Aorta (tissue), 5 donors: ENCODE results near the gene TAF11L10. TPM values are rescaled to one million over a fixed set of nuclear protein-coding genes. Genes with fewer than 3 reads are reported as not detected.
"Not testable (repeated sequence)": the region's sequence is repeated elsewhere in the genome, so short reads cannot be mapped to it uniquely, and the experiment has no call there.

Experiments used
- ATAC-seq: fragments of 200-7000 bp; cut with Tn5 transposase; one replicate; pipeline ENCODE4 v1.9.1; 2022; ENCODE audit warnings: moderate library complexity; ENCODE audit not compliant: low FRiP score
- DNase-seq, 2 donors: peaks; one replicate each; pipeline ENCODE4 v3.0.0-alpha.2; 2020
- H3K27ac ChIP-seq, 2 donors: one replicate each; pipeline ENCODE4 v1.5.1; 2013; ENCODE audit warnings: low read length in 2 of 2, mild to moderate bottlenecking in 2 of 2, moderate library complexity in 2 of 2, control low read depth in 1 of 2, inconsistent platforms in 1 of 2, low read depth in 1 of 2
- H3K27me3 ChIP-seq, 2 donors: one replicate each; pipeline ENCODE4 v1.6.1; 2013; ENCODE audit warnings: control low read depth in 1 of 2, low read length in 1 of 2, mild to moderate bottlenecking in 1 of 2, moderate library complexity in 1 of 2; ENCODE audit not compliant: insufficient read depth in 2 of 2, control insufficient read depth in 1 of 2
- H3K36me3 ChIP-seq, 2 donors: one replicate each; pipeline ENCODE4 v1.6.1; 2013; ENCODE audit warnings: control low read depth in 1 of 2, low read length in 1 of 2, mild to moderate bottlenecking in 1 of 2; ENCODE audit not compliant: insufficient read depth in 2 of 2, control insufficient read depth in 1 of 2
- H3K4me1 ChIP-seq, 2 donors: one replicate each; pipeline ENCODE4 v1.6.1; 2013; ENCODE audit warnings: low read length in 2 of 2, control low read depth in 1 of 2, mild to moderate bottlenecking in 1 of 2, moderate library complexity in 1 of 2; ENCODE audit not compliant: insufficient read depth in 2 of 2, control insufficient read depth in 1 of 2
- H3K4me3 ChIP-seq, 2 donors: one replicate each; pipeline ENCODE4 v1.5.1; 2013; ENCODE audit warnings: low read length in 2 of 2, control low read depth in 1 of 2, mild to moderate bottlenecking in 1 of 2
- H3K9me3 ChIP-seq: one replicate; pipeline ENCODE4 v1.6.1; 2013; ENCODE audit warnings: mild to moderate bottlenecking, low read length; ENCODE audit not compliant: control insufficient read depth
- WGBS, 2 donors: extraction: QIAGEN DNeasy Blood & Tissue Kit; methylation state at CpG; one replicate each; pipeline ENCODE4 v1.1.7; 2013; 5-methylcytosine and 5-hydroxymethylcytosine counted together
- intact Hi-C, 2 donors: fragments of 100-400 bp; cut with DNase I; formaldehyde crosslinking; loops; one replicate each; pipeline versions ENCODE4 v1.14.2 to v1.15.0; 2022
- polyA plus RNA-seq, 2 donors: library from polyadenylated mRNA; stranded (reverse); fragments of 200-250 nt; gene quantifications; one replicate each; pipeline ENCODE4 v1.2.3, GENCODE V29; 2013
- total RNA-seq, 2 donors: library from RNA; stranded (reverse); fragmentation: NEBNext Ultra II Directional; extraction: Animal tissue kit (Norgen Biotek cat#: 25700); gene quantifications; one replicate each; pipeline ENCODE4 v1.2.1, GENCODE V29; 2021
- donor health status: healthy with polysubstance abuse.
- donor health status: Bipolar disorder and iron deficiency.
- donor health status: DM: no; HTN: no; CAD: no.
- donor health status: DM: no; HTN: no; CAD: no.
- donor health status: DM: yes; HTN: yes; CAD: no.

Gene TAF11L10
- total and polyA plus RNA-seq, 4 donors = not detected

DNA sequence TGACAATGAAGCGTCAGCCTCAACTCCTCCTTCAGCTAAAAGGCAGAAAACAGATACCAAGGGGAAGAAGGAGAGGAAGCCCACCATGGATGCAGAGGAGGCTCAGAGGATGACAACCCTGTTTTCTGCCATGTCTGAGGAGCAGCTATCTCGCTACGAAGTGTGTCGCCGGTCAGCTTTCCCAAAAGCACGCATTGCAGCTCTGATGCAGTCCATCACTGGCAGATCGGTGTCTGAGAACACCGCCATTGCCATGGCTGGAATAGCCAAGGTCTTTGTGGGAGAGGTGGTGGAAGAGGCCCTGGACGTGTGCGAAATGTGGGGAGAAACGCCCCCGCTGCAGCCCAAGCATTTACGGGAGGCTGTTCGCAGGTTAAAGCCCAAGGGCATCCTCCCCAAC lies 7.3 kb upstream of the TAF11L10 start:
- ATAC-seq (no peak), DNase-seq (no peak)
- H3K4me3 ChIP-seq = no peak overlapping the region
- no peak overlapping the region for H3K27ac ChIP-seq
- no peaks in the 10 kb centered on the region for H3K36me3 ChIP-seq
- 94% methylated on average over 14 of the region's 14 CpGs for WGBS, 2 donors
- peaks cover 2% of the 10 kb centered on the region for H3K9me3 ChIP-seq
- no peaks in the 10 kb centered on the region for H3K27me3 ChIP-seq
- H3K4me1 ChIP-seq = no peaks in the 10 kb centered on the region
- intact Hi-C loops = no loop called here

DNA sequence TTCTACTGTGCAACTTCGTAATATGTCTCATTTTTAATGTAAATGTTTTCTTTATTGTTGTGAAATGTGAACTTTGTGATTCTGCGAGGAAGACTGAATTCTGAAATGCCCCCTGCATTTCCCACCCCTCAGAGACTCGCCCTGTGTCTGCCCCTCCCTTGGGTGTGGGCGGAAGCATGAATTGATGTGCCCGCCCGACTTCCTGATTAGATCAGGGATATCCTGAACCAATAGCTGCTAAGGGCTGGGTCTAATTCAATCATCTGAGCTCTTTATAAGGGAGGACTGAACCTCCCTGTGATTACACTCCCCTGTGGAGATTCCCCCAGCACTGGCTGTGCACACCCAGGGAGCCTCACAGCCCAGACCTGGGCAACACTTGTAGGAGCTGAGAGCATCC lies 6.3 kb upstream of the TAF11L10 start, which contains the start of gene TAF11L11:
Gene TAF11L11, plus strand, starts transcription at position 304 of the 400 bp plus-strand sequence.
- H3K4me1 ChIP-seq, H3K27me3 ChIP-seq, intact Hi-C loops, H3K27ac ChIP-seq, DNase-seq, ATAC-seq, H3K9me3 ChIP-seq, H3K4me3 ChIP-seq, H3K36me3 ChIP-seq: not testable (repeated sequence)
- 65 to 70% methylated on average over 6 of the region's 6 CpGs for WGBS, 2 donors

DNA sequence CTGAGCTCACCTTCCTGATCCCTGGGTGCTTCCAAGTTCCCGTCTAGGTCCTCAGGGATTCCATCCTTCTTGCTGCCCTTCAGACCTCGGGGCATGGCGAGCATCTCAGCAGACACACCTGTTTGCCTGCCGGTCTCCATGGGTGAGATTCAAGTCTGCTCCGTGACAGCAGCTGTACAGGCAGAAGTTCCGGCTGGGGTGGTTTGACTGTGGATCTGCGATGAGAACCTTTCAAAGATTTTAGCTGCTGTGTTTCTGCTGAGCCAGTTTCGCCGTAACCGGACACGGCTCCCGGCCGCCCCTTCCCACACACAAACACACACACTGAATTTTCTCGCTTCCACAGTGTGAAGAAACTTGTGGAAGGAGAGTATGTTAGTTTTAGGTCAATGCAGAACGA lies 3.4 kb downstream of the TAF11L10 start, which contains the start of gene TAF11L9:
Gene TAF11L9, minus strand, starts transcription at position 140 of the 400 bp plus-strand sequence.
- ATAC-seq, H3K4me3 ChIP-seq, H3K9me3 ChIP-seq, H3K36me3 ChIP-seq, DNase-seq, H3K27me3 ChIP-seq, H3K4me1 ChIP-seq, H3K27ac ChIP-seq, intact Hi-C loops: not testable (repeated sequence)
- WGBS, 2 donors = 98% methylated on average over 7 to 10 of the region's 15 CpGs

DNA sequence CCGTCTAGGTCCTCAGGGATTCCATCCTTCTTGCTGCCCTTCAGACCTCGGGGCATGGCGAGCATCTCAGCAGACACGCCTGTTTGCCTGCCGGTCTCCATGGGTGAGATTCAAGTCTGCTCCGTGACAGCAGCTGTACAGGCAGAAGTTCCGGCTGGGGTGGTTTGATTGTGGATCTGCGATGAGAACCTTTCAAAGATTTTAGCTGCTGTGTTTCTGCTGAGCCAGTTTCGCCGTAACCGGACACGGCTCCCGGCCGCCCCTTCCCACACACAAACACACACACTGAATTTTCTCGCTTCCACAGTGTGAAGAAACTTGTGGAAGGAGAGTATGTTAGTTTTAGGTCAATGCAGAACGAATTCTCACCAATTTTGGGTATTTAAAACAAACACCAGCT lies 6.8 kb downstream of the TAF11L10 start, which contains the start of gene TAF11L8:
Gene TAF11L8, minus strand, starts transcription at position 101 of the 400 bp plus-strand sequence.
- H3K4me3 ChIP-seq, H3K4me1 ChIP-seq, ATAC-seq, intact Hi-C loops, H3K9me3 ChIP-seq, H3K36me3 ChIP-seq, DNase-seq, H3K27me3 ChIP-seq, H3K27ac ChIP-seq: not testable (repeated sequence)
- WGBS, 2 donors = no CpG with 5 or more reads among the region's 16 CpGs

DNA sequence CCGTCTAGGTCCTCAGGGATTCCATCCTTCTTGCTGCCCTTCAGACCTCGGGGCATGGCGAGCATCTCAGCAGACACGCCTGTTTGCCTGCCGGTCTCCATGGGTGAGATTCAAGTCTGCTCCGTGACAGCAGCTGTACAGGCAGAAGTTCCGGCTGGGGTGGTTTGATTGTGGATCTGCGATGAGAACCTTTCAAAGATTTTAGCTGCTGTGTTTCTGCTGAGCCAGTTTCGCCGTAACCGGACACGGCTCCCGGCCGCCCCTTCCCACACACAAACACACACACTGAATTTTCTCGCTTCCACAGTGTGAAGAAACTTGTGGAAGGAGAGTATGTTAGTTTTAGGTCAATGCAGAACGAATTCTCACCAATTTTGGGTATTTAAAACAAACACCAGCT lies 12.0 kb downstream of the TAF11L10 start, which contains the start of gene TAF11L7:
Gene TAF11L7, minus strand, starts transcription at position 101 of the 400 bp plus-strand sequence.
- DNase-seq, intact Hi-C loops, ATAC-seq, H3K36me3 ChIP-seq, H3K27ac ChIP-seq, H3K4me1 ChIP-seq, H3K4me3 ChIP-seq, H3K27me3 ChIP-seq, H3K9me3 ChIP-seq: not testable (repeated sequence)
- no CpG with 5 or more reads among the region's 16 CpGs for WGBS, 2 donors

Other genes with a start within 250 kb of the TAF11L10 start
- not detected for gene TAF11L2, start 99.6 kb downstream of the TAF11L10 start, total RNA-seq
- not detected for gene TAF11L2, start 99.6 kb downstream of the TAF11L10 start, polyA plus RNA-seq
- gene TAF11L3, start 79.5 kb downstream of the TAF11L10 start, total RNA-seq = not detected
- gene TAF11L3, start 79.5 kb downstream of the TAF11L10 start, polyA plus RNA-seq = not detected
- gene TAF11L4, start 76.0 kb downstream of the TAF11L10 start, total RNA-seq = not detected
- gene TAF11L4, start 76.0 kb downstream of the TAF11L10 start, polyA plus RNA-seq = not detected
- not detected for gene TAF11L5, start 72.6 kb downstream of the TAF11L10 start, total RNA-seq
- not detected for gene TAF11L5, start 72.6 kb downstream of the TAF11L10 start, polyA plus RNA-seq
- gene TAF11L6, start 69.2 kb downstream of the TAF11L10 start, total RNA-seq = not detected
- gene TAF11L6, start 69.2 kb downstream of the TAF11L10 start, polyA plus RNA-seq = not detected
- not detected for gene TAF11L7, start 12.1 kb downstream of the TAF11L10 start, total RNA-seq
- gene TAF11L7, start 12.1 kb downstream of the TAF11L10 start, polyA plus RNA-seq = not detected
- gene TAF11L8, start 6.9 kb downstream of the TAF11L10 start, total RNA-seq = not detected
- not detected for gene TAF11L8, start 6.9 kb downstream of the TAF11L10 start, polyA plus RNA-seq
- gene TAF11L9, start 3.4 kb downstream of the TAF11L10 start, total RNA-seq = not detected
- gene TAF11L9, start 3.4 kb downstream of the TAF11L10 start, polyA plus RNA-seq = not detected
- gene TAF11L11, start 6.4 kb upstream of the TAF11L10 start, total RNA-seq = not detected
- gene TAF11L11, start 6.4 kb upstream of the TAF11L10 start, polyA plus RNA-seq = not detected
- not detected for gene TAF11L12, start 12.6 kb upstream of the TAF11L10 start, total RNA-seq
- gene TAF11L12, start 12.6 kb upstream of the TAF11L10 start, polyA plus RNA-seq = not detected
- gene TAF11L13, start 34.3 kb upstream of the TAF11L10 start, total RNA-seq = not detected
- gene TAF11L13, start 34.3 kb upstream of the TAF11L10 start, polyA plus RNA-seq = not detected
- gene TAF11L14, start 36.6 kb upstream of the TAF11L10 start, total RNA-seq = not detected
- not detected for gene TAF11L14, start 36.6 kb upstream of the TAF11L10 start, polyA plus RNA-seq